Glomerular endothelial cell (primary cell): Measurements from ENCODE around the gene AGPAT4. TPM values are rescaled to one million over a fixed set of nuclear protein-coding genes. Genes with fewer than 3 reads are reported as not detected.

Experiments
- DNase-seq: peaks from one replicate; pipeline ENCODE4 v3.0.0-alpha.2; 2011; ENCODE audit warnings: low read depth, low spot score; ENCODE audit errors: extremely low read depth
- total RNA-seq: library from RNA; depleted of rRNA; stranded (reverse); fragments of >200 nt; gene quantifications from 2 replicates; pipeline ENCODE4 v1.2.3, GENCODE V29; 2015

AGPAT4 gene
- total RNA-seq, 1 donor from 2014 or later = 15.8 TPM

- DNase-seq = no peak
Measured at GRCh38 chr6:161284653-161285052, 10.8 kb upstream of the AGPAT4 start.

GRCh38 chr6:161281092-161281491 lies 7.2 kb upstream of the AGPAT4 start:
- no peak for DNase-seq

GRCh38 chr6:161279677-161280415 lies 6.0 kb upstream of the AGPAT4 start:
- no peak for DNase-seq

- DNase-seq = no peak
Measured at GRCh38 chr6:161276605-161277155, 2.8 kb upstream of the AGPAT4 start.

GRCh38 chr6:161274898-161275297 lies 1.0 kb upstream of the AGPAT4 start:
- DNase-seq = no peak

GRCh38 chr6:161274488-161274858 lies 612 bp upstream of the AGPAT4 start:
- no peak for DNase-seq

GRCh38 chr6:161273274-161273751 lies 548 bp downstream of the AGPAT4 start:
- DNase-seq = peak; percentile 31

GRCh38 chr6:161272635-161273273 lies 1.1 kb downstream of the AGPAT4 start:
- DNase-seq = peak; percentile 25

- no peak for DNase-seq
Measured at GRCh38 chr6:161271343-161272030, 2.4 kb downstream of the AGPAT4 start.

GRCh38 chr6:161270116-161270515 lies 3.7 kb downstream of the AGPAT4 start:
- no peak for DNase-seq

GRCh38 chr6:161269310-161269709 lies 4.6 kb downstream of the AGPAT4 start:
- no peak for DNase-seq

GRCh38 chr6:161268531-161269210 lies 5.2 kb downstream of the AGPAT4 start:
- no peak for DNase-seq

GRCh38 chr6:161266513-161267230 lies 7.2 kb downstream of the AGPAT4 start:
- no peak for DNase-seq

- DNase-seq = no peak
Measured at GRCh38 chr6:161265975-161266374, 7.9 kb downstream of the AGPAT4 start.

- no peak for DNase-seq
Measured at GRCh38 chr6:161265554-161265953, 8.3 kb downstream of the AGPAT4 start.

- no peak for DNase-seq
Measured at GRCh38 chr6:161264181-161264580, 9.7 kb downstream of the AGPAT4 start.

- no peak for DNase-seq
Measured at GRCh38 chr6:161261816-161262215, 12.0 kb downstream of the AGPAT4 start.

GRCh38 chr6:161261325-161261724 lies 12.5 kb downstream of the AGPAT4 start:
- no peak for DNase-seq

- no peak for DNase-seq
Measured at GRCh38 chr6:161259302-161259701, 14.6 kb downstream of the AGPAT4 start.

GRCh38 chr6:161257793-161258457 lies 15.9 kb downstream of the AGPAT4 start:
- DNase-seq = peak; percentile 76
